ENCODE results near the gene SLC24A3.

Gene SLC24A3

GRCh38 chr20:19515074-19515473 is 302.6 kb downstream of the SLC24A3 start:
- peaks cover 9% of the 10 kb centered on the region for H3K4me1 Mint-ChIP-seq (ENCODE audit: low read depth)
- no peaks in the 10 kb centered on the region for H3K27me3 Mint-ChIP-seq
- H3K9me3 Mint-ChIP-seq (ENCODE audit: low read depth): no peaks in the 10 kb centered on the region
- no peak overlapping the region for H3K4me3 Mint-ChIP-seq
- H3K27ac Mint-ChIP-seq: no peak overlapping the region
- no peaks in the 10 kb centered on the region for H3K36me3 Mint-ChIP-seq

GRCh38 chr20:19519466-19519865 is 307.0 kb downstream of the SLC24A3 start:
- no peaks in the 10 kb centered on the region for H3K9me3 Mint-ChIP-seq (ENCODE audit: low read depth)
- peaks cover 32% of the 10 kb centered on the region for H3K4me1 Mint-ChIP-seq (ENCODE audit: low read depth)
- no peak overlapping the region for H3K4me3 Mint-ChIP-seq
- no peak overlapping the region for H3K27ac Mint-ChIP-seq
- no peaks in the 10 kb centered on the region for H3K36me3 Mint-ChIP-seq
- H3K27me3 Mint-ChIP-seq: no peaks in the 10 kb centered on the region

GRCh38 chr20:19520261-19520660 is 307.8 kb downstream of the SLC24A3 start:
- no peak overlapping the region for H3K27ac Mint-ChIP-seq
- peaks cover 32% of the 10 kb centered on the region for H3K4me1 Mint-ChIP-seq (ENCODE audit: low read depth)
- no peaks in the 10 kb centered on the region for H3K27me3 Mint-ChIP-seq
- H3K36me3 Mint-ChIP-seq: no peaks in the 10 kb centered on the region
- H3K4me3 Mint-ChIP-seq: no peak overlapping the region
- no peaks in the 10 kb centered on the region for H3K9me3 Mint-ChIP-seq (ENCODE audit: low read depth)

- Mint-ChIP-seq H3K27ac (no peak overlapping the region), H3K4me3 (peak overlapping the region; percentile 6), H3K36me3 (no peaks in the 10 kb centered on the region), H3K4me1 (ENCODE audit: low read depth) (peaks cover 32% of the 10 kb centered on the region), H3K27me3 (no peaks in the 10 kb centered on the region), H3K9me3 (ENCODE audit: low read depth) (no peaks in the 10 kb centered on the region)
Observed at GRCh38 chr20:19522071-19522801, 309.8 kb downstream of the SLC24A3 start.

GRCh38 chr20:19522836-19523590 is 310.6 kb downstream of the SLC24A3 start:
- no peaks in the 10 kb centered on the region for H3K27me3 Mint-ChIP-seq
- peaks cover 32% of the 10 kb centered on the region for H3K4me1 Mint-ChIP-seq (ENCODE audit: low read depth)
- no peaks in the 10 kb centered on the region for H3K9me3 Mint-ChIP-seq (ENCODE audit: low read depth)
- H3K36me3 Mint-ChIP-seq: no peaks in the 10 kb centered on the region
- no peak overlapping the region for H3K4me3 Mint-ChIP-seq
- no peak overlapping the region for H3K27ac Mint-ChIP-seq

- H3K27me3 Mint-ChIP-seq: no peaks in the 10 kb centered on the region
- H3K36me3 Mint-ChIP-seq: no peaks in the 10 kb centered on the region
- no peaks in the 10 kb centered on the region for H3K9me3 Mint-ChIP-seq (ENCODE audit: low read depth)
- peaks cover 28% of the 10 kb centered on the region for H3K4me1 Mint-ChIP-seq (ENCODE audit: low read depth)
- no peak overlapping the region for H3K4me3 Mint-ChIP-seq
- H3K27ac Mint-ChIP-seq: no peak overlapping the region
Observed at GRCh38 chr20:19524691-19525090, 312.2 kb downstream of the SLC24A3 start.

GRCh38 chr20:19527509-19527908 is 315.1 kb downstream of the SLC24A3 start:
- no peaks in the 10 kb centered on the region for H3K9me3 Mint-ChIP-seq (ENCODE audit: low read depth)
- H3K4me3 Mint-ChIP-seq: no peak overlapping the region
- no peak overlapping the region for H3K27ac Mint-ChIP-seq
- no peaks in the 10 kb centered on the region for H3K27me3 Mint-ChIP-seq
- H3K4me1 Mint-ChIP-seq (ENCODE audit: low read depth): peaks cover 8% of the 10 kb centered on the region
- H3K36me3 Mint-ChIP-seq: no peaks in the 10 kb centered on the region

- H3K9me3 Mint-ChIP-seq (ENCODE audit: low read depth): no peaks in the 10 kb centered on the region
- H3K4me1 Mint-ChIP-seq (ENCODE audit: low read depth): peaks cover 2% of the 10 kb centered on the region
- H3K27ac Mint-ChIP-seq: no peak overlapping the region
- no peaks in the 10 kb centered on the region for H3K27me3 Mint-ChIP-seq
- no peak overlapping the region for H3K4me3 Mint-ChIP-seq
- no peaks in the 10 kb centered on the region for H3K36me3 Mint-ChIP-seq
Observed at GRCh38 chr20:19528286-19529030, 316.0 kb downstream of the SLC24A3 start.

GRCh38 chr20:19530006-19530405 is 317.6 kb downstream of the SLC24A3 start:
- no peak overlapping the region for H3K27ac Mint-ChIP-seq

GRCh38 chr20:19531446-19531845 is 319.0 kb downstream of the SLC24A3 start:
- H3K4me1 Mint-ChIP-seq (ENCODE audit: low read depth): no peaks in the 10 kb centered on the region
- no peak overlapping the region for H3K4me3 Mint-ChIP-seq
- H3K36me3 Mint-ChIP-seq: no peaks in the 10 kb centered on the region
- no peaks in the 10 kb centered on the region for H3K27me3 Mint-ChIP-seq
- H3K27ac Mint-ChIP-seq: no peak overlapping the region
- H3K9me3 Mint-ChIP-seq (ENCODE audit: low read depth): peaks cover 11% of the 10 kb centered on the region

More at GRCh38 chr20:19530006-19530405, 317.6 kb downstream of the SLC24A3 start:
- Mint-ChIP-seq H3K4me3 (no peak overlapping the region), H3K27me3 (no peaks in the 10 kb centered on the region), H3K9me3 (ENCODE audit: low read depth) (peaks cover 4% of the 10 kb centered on the region), H3K36me3 (no peaks in the 10 kb centered on the region), H3K4me1 (ENCODE audit: low read depth) (no peaks in the 10 kb centered on the region)

GRCh38 chr20:19538556-19538955 is 326.1 kb downstream of the SLC24A3 start:
- Mint-ChIP-seq H3K9me3 (ENCODE audit: low read depth) (peaks cover 11% of the 10 kb centered on the region), H3K4me3 (no peak overlapping the region), H3K4me1 (ENCODE audit: low read depth) (peaks cover 22% of the 10 kb centered on the region), H3K36me3 (no peaks in the 10 kb centered on the region), H3K27ac (no peak overlapping the region), H3K27me3 (no peaks in the 10 kb centered on the region)

GRCh38 chr20:19539191-19539590 is 326.7 kb downstream of the SLC24A3 start:
- no peak overlapping the region for H3K4me3 Mint-ChIP-seq
- no peak overlapping the region for H3K27ac Mint-ChIP-seq
- no peaks in the 10 kb centered on the region for H3K36me3 Mint-ChIP-seq
- peaks cover 11% of the 10 kb centered on the region for H3K9me3 Mint-ChIP-seq (ENCODE audit: low read depth)
- no peaks in the 10 kb centered on the region for H3K27me3 Mint-ChIP-seq
- peaks cover 22% of the 10 kb centered on the region for H3K4me1 Mint-ChIP-seq (ENCODE audit: low read depth)

- Mint-ChIP-seq H3K27ac (no peak overlapping the region), H3K9me3 (ENCODE audit: low read depth) (peaks cover 3% of the 10 kb centered on the region), H3K27me3 (no peaks in the 10 kb centered on the region), H3K4me3 (no peak overlapping the region), H3K4me1 (ENCODE audit: low read depth) (peaks cover 22% of the 10 kb centered on the region), H3K36me3 (no peaks in the 10 kb centered on the region)
Observed at GRCh38 chr20:19540392-19540791, 327.9 kb downstream of the SLC24A3 start.

- H3K4me3 Mint-ChIP-seq: no peak overlapping the region
- H3K27ac Mint-ChIP-seq: no peak overlapping the region
- peaks cover 22% of the 10 kb centered on the region for H3K4me1 Mint-ChIP-seq (ENCODE audit: low read depth)
- no peaks in the 10 kb centered on the region for H3K27me3 Mint-ChIP-seq
- H3K36me3 Mint-ChIP-seq: no peaks in the 10 kb centered on the region
- H3K9me3 Mint-ChIP-seq (ENCODE audit: low read depth): no peaks in the 10 kb centered on the region
Observed at GRCh38 chr20:19543101-19543500, 330.7 kb downstream of the SLC24A3 start.

- Mint-ChIP-seq H3K4me1 (ENCODE audit: low read depth) (peaks cover 22% of the 10 kb centered on the region), H3K27me3 (no peaks in the 10 kb centered on the region), H3K27ac (no peak overlapping the region), H3K4me3 (no peak overlapping the region), H3K36me3 (no peaks in the 10 kb centered on the region), H3K9me3 (ENCODE audit: low read depth) (no peaks in the 10 kb centered on the region)
Observed at GRCh38 chr20:19544684-19545083, 332.2 kb downstream of the SLC24A3 start.

All from activated naive CD8-positive, alpha-beta T cell (primary cell).